ENCODE data around the gene C17orf107.

C17orf107 gene

DNA sequence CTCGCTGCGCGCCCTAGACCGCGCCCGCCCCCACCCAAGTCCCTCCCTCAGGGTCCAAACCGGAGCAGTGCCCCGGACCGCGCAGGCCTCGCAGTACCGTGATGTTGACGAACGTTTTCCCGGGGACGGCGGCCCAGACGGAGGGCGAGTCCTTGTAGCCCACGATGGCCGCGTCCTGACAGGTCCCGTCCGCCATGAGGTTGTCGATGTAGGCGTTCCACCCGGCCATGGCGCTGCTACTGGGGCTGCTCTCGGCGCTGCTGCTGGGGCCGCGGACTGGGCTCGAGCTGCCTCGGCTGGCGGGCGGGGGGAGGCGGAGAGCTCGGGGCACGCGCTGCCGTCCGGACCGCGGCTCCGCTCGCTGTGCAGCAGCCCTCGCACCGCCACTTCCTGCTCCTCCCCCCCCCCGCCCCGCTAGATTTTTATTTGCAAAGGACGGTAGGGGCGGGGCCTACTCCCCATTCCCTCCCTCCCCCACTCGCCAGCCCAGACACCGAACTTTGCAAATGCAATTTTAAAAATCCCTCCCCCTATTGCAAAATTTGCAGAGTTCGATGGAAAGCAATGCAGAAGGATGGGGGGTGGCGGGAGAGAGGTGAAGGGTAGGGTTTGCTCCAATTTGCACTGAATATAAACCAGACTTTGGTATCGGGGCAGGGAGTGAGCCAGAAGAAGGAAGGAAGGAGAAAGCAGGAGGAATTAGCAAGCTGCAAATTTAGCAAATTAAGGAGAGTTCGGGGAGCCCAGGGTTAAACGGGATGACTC lies 49.0 kb downstream of the C17orf107 start, which contains the start of gene PFN1:
Gene PFN1 (minus strand): TSS at position 365 of the 765 bp plus-strand sequence. CDS start 136 bp downstream, at position 229.
- DNase-seq (ENCODE audit: low spot score), result peak; percentile 89

DNA sequence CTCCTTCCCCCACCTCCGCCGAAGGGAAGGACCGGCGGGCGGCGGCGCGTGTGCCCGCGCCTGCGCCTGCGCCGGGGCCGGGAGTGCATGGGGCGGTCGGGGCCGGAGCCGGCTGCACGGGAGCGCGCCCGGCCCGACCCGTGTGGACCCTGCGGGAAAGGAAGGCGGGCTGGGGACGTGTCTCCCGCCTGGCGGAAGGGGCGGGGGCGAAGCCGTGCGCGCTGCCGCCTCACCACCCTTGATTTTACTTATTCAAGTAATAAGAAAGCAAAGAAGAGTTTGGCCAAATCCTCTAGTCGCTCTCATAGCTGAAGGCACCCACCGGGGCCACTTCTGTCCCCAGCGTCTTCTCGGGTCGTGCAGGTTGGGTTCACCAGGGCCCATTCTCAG lies 49.6 kb downstream of the C17orf107 start:
- DNase-seq (ENCODE audit: low spot score), result peak; percentile 92

DNA sequence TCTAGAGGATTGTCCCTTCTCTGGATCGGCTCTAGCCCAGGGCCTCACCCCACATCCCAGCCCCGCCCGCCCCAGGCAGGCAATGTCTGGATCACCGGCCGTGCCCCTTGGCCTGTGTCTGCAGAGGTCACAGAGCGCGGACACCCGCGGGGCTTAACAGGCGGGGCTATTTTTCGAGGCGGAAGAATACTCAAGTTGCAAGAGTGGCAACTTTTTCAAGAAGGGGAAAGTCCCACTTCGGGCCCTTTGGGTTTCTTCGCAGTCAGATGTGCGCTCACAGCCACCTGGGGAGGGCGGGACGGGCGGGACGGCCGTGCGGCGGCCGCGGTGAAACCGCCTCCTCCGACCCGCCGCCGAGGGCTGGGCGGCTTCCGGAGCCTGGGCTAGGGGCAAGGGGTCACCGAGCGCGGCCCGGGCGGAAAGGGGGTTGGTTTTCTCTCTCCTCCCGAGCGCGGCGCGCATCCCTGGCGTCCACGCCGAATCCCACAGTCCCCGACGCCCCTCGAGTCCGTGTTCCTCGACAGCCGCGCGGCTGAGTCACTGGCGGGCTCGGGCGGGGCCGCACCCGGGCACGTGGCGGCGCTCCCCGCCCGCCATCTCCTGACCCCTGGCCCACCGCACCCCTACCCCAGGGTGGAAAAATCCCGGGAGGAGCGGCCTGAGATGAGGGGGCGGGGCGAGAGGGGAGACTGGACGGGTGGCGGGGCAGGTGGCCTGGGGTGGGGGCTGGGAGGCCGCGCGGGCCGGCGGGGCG lies 50.2 kb downstream of the C17orf107 start:
- peak; percentile 88 for DNase-seq (ENCODE audit: low spot score)

DNA sequence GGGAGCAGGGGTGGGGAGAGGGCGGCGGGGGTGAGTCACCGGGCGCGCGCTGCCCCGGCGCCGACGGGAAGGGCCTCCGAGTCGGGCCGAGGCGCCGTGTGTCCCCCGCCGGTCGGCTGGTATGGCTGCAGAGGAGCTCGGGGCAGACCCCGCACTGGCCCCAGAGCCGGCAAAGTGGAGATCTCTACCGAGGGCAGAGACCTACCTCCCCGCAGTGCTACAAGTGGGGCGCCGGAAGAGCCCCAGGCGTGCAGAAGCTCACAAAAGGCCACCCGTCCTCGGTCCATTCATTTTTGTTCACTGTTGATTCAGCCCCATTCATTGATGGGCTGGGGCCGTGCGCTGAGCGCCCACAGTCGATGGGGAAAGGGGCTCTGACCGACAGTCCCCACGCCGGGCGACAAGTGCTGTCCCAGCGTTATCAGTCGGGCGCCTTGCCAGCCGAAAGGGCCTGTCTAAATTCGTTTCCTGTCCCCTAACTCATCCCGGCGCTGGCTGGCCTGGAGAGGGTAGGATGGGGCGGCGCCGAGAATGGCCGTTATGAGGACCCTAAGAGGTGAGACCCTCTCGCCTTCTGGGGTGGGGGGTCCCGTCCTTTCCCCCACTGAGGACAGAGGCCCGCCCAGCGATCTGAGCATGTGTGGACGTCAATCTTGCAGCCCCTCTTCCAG lies 50.9 kb downstream of the C17orf107 start:
- DNase-seq (ENCODE audit: low spot score), result no peak

DNA sequence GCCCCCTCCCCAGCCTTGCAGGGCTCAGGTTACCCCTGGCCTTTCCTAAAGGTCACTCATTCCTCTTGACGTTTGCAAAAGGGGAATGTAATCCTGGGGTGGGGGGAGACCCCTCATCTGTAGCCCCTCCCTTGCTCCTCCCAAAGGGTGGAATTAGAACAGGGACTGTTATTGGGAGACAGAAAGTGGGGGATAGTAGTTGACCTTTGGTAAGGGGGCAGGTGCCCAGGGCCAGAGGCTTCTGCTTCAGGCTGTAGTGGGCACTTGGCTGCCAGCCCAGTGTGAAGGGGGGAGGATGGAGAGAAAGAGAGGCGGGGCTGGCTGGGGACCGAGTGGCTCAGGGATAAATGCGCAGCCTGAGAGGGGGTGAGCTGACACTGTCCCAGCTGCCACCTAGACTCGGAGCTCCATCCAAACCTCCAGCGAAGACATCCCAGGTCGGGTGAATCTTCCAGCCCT lies 51.4 kb downstream of the C17orf107 start, which contains the start of gene ENO3:
Gene ENO3 (plus strand): TSS at position 374 of the 459 bp plus-strand sequence. CDS start 711 bp downstream, outside the sequence.
- no peak for DNase-seq (ENCODE audit: low spot score)

DNA sequence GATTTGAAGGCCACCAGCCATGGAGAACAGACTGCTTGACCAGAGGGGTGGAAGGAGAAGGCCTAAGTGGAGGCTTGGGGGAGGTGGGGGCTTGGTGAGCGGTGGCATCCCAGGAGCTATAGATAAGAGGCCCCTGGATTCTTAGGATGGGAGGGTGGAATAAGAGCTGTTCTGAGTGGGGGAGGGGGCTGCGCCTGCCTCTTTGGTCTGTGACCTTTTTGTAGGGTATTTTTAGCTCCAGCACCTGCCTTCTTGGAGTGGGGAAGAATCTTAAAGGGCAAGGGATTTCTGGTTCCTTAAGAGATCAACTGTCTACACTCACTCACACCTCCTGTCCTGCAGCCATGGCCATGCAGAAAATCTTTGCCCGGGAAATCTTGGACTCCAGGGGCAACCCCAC lies 52.1 kb downstream of the C17orf107 start:
- no peak for DNase-seq (ENCODE audit: low spot score)

All from kidney tubule cell (primary cell).